GM10266 (cell line): ENCODE results near the gene BPIFA2.

Experiments
- DNase-seq: peaks from one replicate; pipeline ENCODE4 v3.0.0; 2012; ENCODE audit errors: extremely low spot score
- CTCF ChIP-seq: IDR thresholded peaks from 2 replicates; pipeline ENCODE4 v1.5.1; 2012; ENCODE audit warnings: mild to moderate bottlenecking, low read depth; ENCODE audit not compliant: control insufficient read depth, insufficient read depth; ENCODE audit errors: missing control alignments

Gene BPIFA2

GRCh38 chr20:33199026-33199425 is 31.1 kb downstream of the BPIFA2 start:
- no peak for TF ChIP-seq CTCF
- no peak for DNase-seq

- DNase-seq, result no peak
Measured at GRCh38 chr20:33202451-33202850, 34.5 kb downstream of the BPIFA2 start.

GRCh38 chr20:33203444-33203843 is 35.5 kb downstream of the BPIFA2 start:
- TF ChIP-seq CTCF, result no peak
- DNase-seq, result no peak

More at GRCh38 chr20:33202451-33202850, 34.5 kb downstream of the BPIFA2 start:
- no peak for TF ChIP-seq CTCF

GRCh38 chr20:33209789-33210188 is 41.8 kb downstream of the BPIFA2 start:
- no peak for TF ChIP-seq CTCF
- DNase-seq, result peak; percentile 47

GRCh38 chr20:33210371-33210770 is 42.4 kb downstream of the BPIFA2 start:
- no peak for DNase-seq
- no peak for TF ChIP-seq CTCF

- peak; percentile 52 for TF ChIP-seq CTCF
- peak; percentile 53 for DNase-seq
Measured at GRCh38 chr20:33211817-33212424, 44.0 kb downstream of the BPIFA2 start.

GRCh38 chr20:33217052-33217451 is 49.1 kb downstream of the BPIFA2 start, which contains the start of gene BPIFA3:
Gene BPIFA3, plus strand, starts transcription at chr20:33217352. Its CDS starts 185 bp downstream, at chr20:33217537.
- no peak for TF ChIP-seq CTCF
- DNase-seq, result no peak
